Central memory CD8-positive, alpha-beta T cell (primary cell): ENCODE measurements around the gene HIBCH.

Experiments
- ATAC-seq: fragments of 150-1000 bp; cut with Tn5 transposase; replicated peaks from 2 replicates; pipeline ENCODE4 v1.10.0; 2022; ENCODE audit warnings: mild to moderate bottlenecking, moderate FRiP score, moderate number of reproducible peaks; ENCODE audit not compliant: poor library complexity, severe bottlenecking; ENCODE audit errors: extremely low read depth
- DNase-seq, 2 donors: peaks; one replicate each; pipeline ENCODE4 v3.0.0; 2021; ENCODE audit warnings: low spot score in 2 of 2
- H3K27ac Mint-ChIP-seq: one replicate; pipeline ENCODE4 v1.8.0; 2022; ENCODE audit warnings: low read depth, mild to moderate bottlenecking, moderate library complexity, mixed read lengths
- H3K27me3 Mint-ChIP-seq: one replicate; pipeline ENCODE4 v1.8.0; 2022; ENCODE audit warnings: mixed read lengths
- H3K36me3 Mint-ChIP-seq: one replicate; pipeline ENCODE4 v1.8.0; 2022; ENCODE audit warnings: mild to moderate bottlenecking, moderate library complexity, mixed read lengths; ENCODE audit not compliant: insufficient read depth
- H3K4me1 Mint-ChIP-seq: one replicate; pipeline ENCODE4 v1.8.0; 2022; ENCODE audit warnings: mixed read lengths
- H3K4me3 Mint-ChIP-seq: one replicate; pipeline ENCODE4 v1.8.0; 2022; ENCODE audit warnings: mild to moderate bottlenecking, moderate library complexity, mixed read lengths
- H3K9me3 Mint-ChIP-seq: one replicate; pipeline ENCODE4 v1.8.0; 2022; ENCODE audit warnings: mixed read lengths

Gene HIBCH

GRCh38 chr2:190354003-190354690 lies 34.5 kb upstream of the HIBCH start:
- H3K27ac Mint-ChIP-seq, result no peak overlapping the region
- H3K36me3 Mint-ChIP-seq, result no peaks in the 10 kb centered on the region
- no peaks in the 10 kb centered on the region for H3K9me3 Mint-ChIP-seq
- H3K4me1 Mint-ChIP-seq, result no peaks in the 10 kb centered on the region
- no peaks in the 10 kb centered on the region for H3K27me3 Mint-ChIP-seq
- no peak for ATAC-seq
- no peak for DNase-seq
- no peak overlapping the region for H3K4me3 Mint-ChIP-seq

- H3K27me3 Mint-ChIP-seq, result no peaks in the 10 kb centered on the region
- no peaks in the 10 kb centered on the region for H3K36me3 Mint-ChIP-seq
- H3K9me3 Mint-ChIP-seq, result no peaks in the 10 kb centered on the region
- DNase-seq (no peak), ATAC-seq (no peak)
- no peak overlapping the region for H3K4me3 Mint-ChIP-seq
- no peaks in the 10 kb centered on the region for H3K4me1 Mint-ChIP-seq
- no peak overlapping the region for H3K27ac Mint-ChIP-seq
These were observed 33.9 kb upstream of the HIBCH start for GRCh38 chr2:190353537-190353899.

GRCh38 chr2:190352668-190353536 lies 33.3 kb upstream of the HIBCH start:
- no peaks in the 10 kb centered on the region for H3K27me3 Mint-ChIP-seq
- H3K9me3 Mint-ChIP-seq, result no peaks in the 10 kb centered on the region
- no peaks in the 10 kb centered on the region for H3K4me1 Mint-ChIP-seq
- no peak overlapping the region for H3K27ac Mint-ChIP-seq
- no peak overlapping the region for H3K4me3 Mint-ChIP-seq
- ATAC-seq (no peak), DNase-seq (no peak)
- H3K36me3 Mint-ChIP-seq, result no peaks in the 10 kb centered on the region

- DNase-seq, result no peak
- H3K27ac Mint-ChIP-seq, result no peak overlapping the region
These were observed 32.3 kb upstream of the HIBCH start for GRCh38 chr2:190351955-190352354.

GRCh38 chr2:190350371-190350770 lies 30.7 kb upstream of the HIBCH start:
- no peak overlapping the region for H3K4me3 Mint-ChIP-seq
- H3K27ac Mint-ChIP-seq, result no peak overlapping the region
- no peaks in the 10 kb centered on the region for H3K9me3 Mint-ChIP-seq
- H3K4me1 Mint-ChIP-seq, result no peaks in the 10 kb centered on the region
- DNase-seq, result no peak
- ATAC-seq, result no peak
- no peaks in the 10 kb centered on the region for H3K27me3 Mint-ChIP-seq
- H3K36me3 Mint-ChIP-seq, result no peaks in the 10 kb centered on the region

More at GRCh38 chr2:190351955-190352354, 32.3 kb upstream of the HIBCH start:
- no peaks in the 10 kb centered on the region for H3K9me3 Mint-ChIP-seq
- H3K27me3 Mint-ChIP-seq, result no peaks in the 10 kb centered on the region
- no peak overlapping the region for H3K4me3 Mint-ChIP-seq
- H3K36me3 Mint-ChIP-seq, result no peaks in the 10 kb centered on the region
- no peak for ATAC-seq
- no peaks in the 10 kb centered on the region for H3K4me1 Mint-ChIP-seq

GRCh38 chr2:190344276-190344827 lies 24.7 kb upstream of the HIBCH start:
- H3K4me1 Mint-ChIP-seq, result peaks cover 12% of the 10 kb centered on the region
- H3K9me3 Mint-ChIP-seq, result no peaks in the 10 kb centered on the region
- H3K27ac Mint-ChIP-seq, result peak overlapping the region; percentile 85
- peaks cover 2% of the 10 kb centered on the region for H3K36me3 Mint-ChIP-seq
- peak overlapping the region; percentile 83 for H3K4me3 Mint-ChIP-seq
- DNase-seq, result no peak
- no peaks in the 10 kb centered on the region for H3K27me3 Mint-ChIP-seq
- no peak for ATAC-seq

- no peaks in the 10 kb centered on the region for H3K27me3 Mint-ChIP-seq
- H3K27ac Mint-ChIP-seq, result peak within 1 kb of the TSS; percentile 85
- DNase-seq (peak in 1 of 2 donors; percentile 18), ATAC-seq (peak; percentile 61)
- H3K36me3 Mint-ChIP-seq, result peaks cover 2% of the 10 kb centered on the region
- H3K4me3 Mint-ChIP-seq, result peak within 1 kb of the TSS; percentile 83
- H3K9me3 Mint-ChIP-seq, result no peaks in the 10 kb centered on the region
- peaks cover 12% of the 10 kb centered on the region for H3K4me1 Mint-ChIP-seq
These were observed 24.1 kb upstream of the HIBCH start, which contains the start of gene INPP1 for GRCh38 chr2:190343536-190344275. TSS of gene INPP1 (plus strand) at chr2:190343589. CDS start at chr2:190360103, 16,514 bp downstream.

GRCh38 chr2:190343089-190343535 lies 23.5 kb upstream of the HIBCH start:
- peak overlapping the region; percentile 85 for H3K27ac Mint-ChIP-seq
- no peak for DNase-seq
- peak; percentile 57 for ATAC-seq

GRCh38 chr2:190342611-190343010 lies 23.0 kb upstream of the HIBCH start:
- Mint-ChIP-seq H3K36me3 (peaks cover 2% of the 10 kb centered on the region), H3K27me3 (no peaks in the 10 kb centered on the region), H3K4me3 (peak overlapping the region; percentile 83), H3K4me1 (peaks cover 12% of the 10 kb centered on the region), H3K27ac (no peak overlapping the region), H3K9me3 (no peaks in the 10 kb centered on the region)
- ATAC-seq, result no peak
- DNase-seq, result no peak

More at GRCh38 chr2:190343089-190343535, 23.5 kb upstream of the HIBCH start:
- no peaks in the 10 kb centered on the region for H3K9me3 Mint-ChIP-seq
- peaks cover 2% of the 10 kb centered on the region for H3K36me3 Mint-ChIP-seq
- peaks cover 12% of the 10 kb centered on the region for H3K4me1 Mint-ChIP-seq
- no peaks in the 10 kb centered on the region for H3K27me3 Mint-ChIP-seq
- peak overlapping the region; percentile 83 for H3K4me3 Mint-ChIP-seq

GRCh38 chr2:190340369-190340768 lies 20.7 kb upstream of the HIBCH start:
- peaks cover 12% of the 10 kb centered on the region for H3K4me1 Mint-ChIP-seq
- no peak overlapping the region for H3K4me3 Mint-ChIP-seq
- H3K27me3 Mint-ChIP-seq, result no peaks in the 10 kb centered on the region
- peaks cover 2% of the 10 kb centered on the region for H3K36me3 Mint-ChIP-seq
- H3K9me3 Mint-ChIP-seq, result no peaks in the 10 kb centered on the region
- no peak overlapping the region for H3K27ac Mint-ChIP-seq
- DNase-seq, result no peak
- no peak for ATAC-seq

GRCh38 chr2:190339394-190339793 lies 19.8 kb upstream of the HIBCH start:
- H3K27me3 Mint-ChIP-seq, result no peaks in the 10 kb centered on the region
- no peak overlapping the region for H3K4me3 Mint-ChIP-seq
- no peaks in the 10 kb centered on the region for H3K9me3 Mint-ChIP-seq
- DNase-seq (no peak), ATAC-seq (no peak)
- H3K36me3 Mint-ChIP-seq, result peaks cover 2% of the 10 kb centered on the region
- peaks cover 10% of the 10 kb centered on the region for H3K4me1 Mint-ChIP-seq
- no peak overlapping the region for H3K27ac Mint-ChIP-seq

GRCh38 chr2:190338453-190338852 lies 18.8 kb upstream of the HIBCH start:
- no peaks in the 10 kb centered on the region for H3K27me3 Mint-ChIP-seq
- H3K4me3 Mint-ChIP-seq, result no peak overlapping the region
- ATAC-seq (no peak), DNase-seq (no peak)
- H3K27ac Mint-ChIP-seq, result no peak overlapping the region
- H3K36me3 Mint-ChIP-seq, result no peaks in the 10 kb centered on the region
- H3K4me1 Mint-ChIP-seq, result peaks cover 6% of the 10 kb centered on the region
- no peaks in the 10 kb centered on the region for H3K9me3 Mint-ChIP-seq
